Measurements from ENCODE around the gene LTBP4. TPM values are rescaled to one million over a fixed set of nuclear protein-coding genes. Genes with fewer than 3 reads are reported as not detected.

The LTBP4 gene
- total and polyA plus RNA-seq, 2 of the 13 experiments (the other 11 are each of a cell fraction or from before 2014, with no cell fraction given), result 0.86 to 2.3 TPM

GRCh38 chr19:40556953-40557530 is 44.1 kb upstream of the LTBP4 start:
- in situ Hi-C loops (cut with HindIII; ENCODE audit: extremely low pct_ligation_motif_present, low pct_unique_long_range_greater_than_20kb), result no loop called here
- Histone ChIP-seq H3K4me1 (ENCODE audit: insufficient read depth, low read length) (no peaks in the 10 kb centered on the region), H2AFZ (ENCODE audit: low read length) (no peak overlapping the region), H3K79me2 (ENCODE audit: insufficient read depth, low read length) (no peaks in the 10 kb centered on the region), H3K4me2 (ENCODE audit: low read depth, low read length) (no peak overlapping the region), H3K9ac (ENCODE audit: insufficient read depth, low read depth, low read length) (no peak overlapping the region), H3K27ac (ENCODE audit: extremely low read length, insufficient read depth, low read length) (no peak overlapping the region), H4K20me1 (ENCODE audit: insufficient read depth, low read length) (no peaks in the 10 kb centered on the region), H3K36me3 (replicated peaks in 1 of 2; ENCODE audit: control insufficient read depth in 1 of 2, insufficient read depth in 2 of 2, low read length in 2 of 2) (no peaks in the 10 kb centered on the region), H3K27me3 (ENCODE audit: control insufficient read depth in 1 of 2, insufficient read depth in 2 of 2, low read length in 2 of 2) (peaks cover 15 to 51% of the 10 kb centered on the region in 2 experiments; a peak in 4 of 5 replicates), H3K9me3 (ENCODE audit: low read length) (no peaks in the 10 kb centered on the region), H3K4me3 (replicated peaks in 1 of 3; ENCODE audit: insufficient read depth in 1 of 3, low read depth in 2 of 3, low read length in 3 of 3) (no peak overlapping the region)
- intact Hi-C loops (cut with micrococcal nuclease; ENCODE audit: unreplicated experiment), result no loop called here
- no peak for ATAC-seq
- TF ChIP-seq ZSCAN25 (CRISPR knock-in tag; IDR thresholded peaks at IDR 0.05), result no peak
- TF ChIP-seq SKI (IDR thresholded peaks at IDR 0.05; ENCODE audit: partially characterized antibody), result no peak
- no peak for TF ChIP-seq ESRRA (CRISPR knock-in tag; IDR thresholded peaks at IDR 0.05; ENCODE audit: low read depth)
- TF ChIP-seq, protein P1, sequence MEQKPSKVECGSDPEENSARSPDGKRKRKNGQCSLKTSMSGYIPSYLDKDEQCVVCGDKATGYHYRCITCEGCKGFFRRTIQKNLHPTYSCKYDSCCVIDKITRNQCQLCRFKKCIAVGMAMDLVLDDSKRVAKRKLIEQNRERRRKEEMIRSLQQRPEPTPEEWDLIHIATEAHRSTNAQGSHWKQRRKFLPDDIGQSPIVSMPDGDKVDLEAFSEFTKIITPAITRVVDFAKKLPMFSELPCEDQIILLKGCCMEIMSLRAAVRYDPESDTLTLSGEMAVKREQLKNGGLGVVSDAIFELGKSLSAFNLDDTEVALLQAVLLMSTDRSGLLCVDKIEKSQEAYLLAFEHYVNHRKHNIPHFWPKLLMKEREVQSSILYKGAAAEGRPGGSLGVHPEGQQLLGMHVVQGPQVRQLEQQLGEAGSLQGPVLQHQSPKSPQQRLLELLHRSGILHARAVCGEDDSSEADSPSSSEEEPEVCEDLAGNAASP (CRISPR knock-in tag; IDR thresholded peaks at IDR 0.05; ENCODE audit: borderline replicate concordance), result no peak
- no peak for TF ChIP-seq POGZ (CRISPR knock-in tag; IDR thresholded peaks at IDR 0.05)
- no peak for TF ChIP-seq ARNT2 (CRISPR knock-in tag; IDR thresholded peaks at IDR 0.05; ENCODE audit: low read depth)
- TF ChIP-seq ZNF557 (CRISPR knock-in tag; IDR thresholded peaks at IDR 0.05), result no peak
- TF ChIP-seq FOXM1 (CRISPR knock-in tag; IDR thresholded peaks at IDR 0.05), result no peak
- TF ChIP-seq IRX3 (CRISPR knock-in tag; IDR thresholded peaks at IDR 0.05; ENCODE audit: borderline replicate concordance, low read depth), result no peak
- no peak for TF ChIP-seq SMARCC2 (IDR thresholded peaks at IDR 0.05)
- no peak for TF ChIP-seq ZNF180 (CRISPR knock-in tag; IDR thresholded peaks at IDR 0.05; ENCODE audit: borderline replicate concordance, low read depth)
- no TSS peak for BruUV-seq (replicated peaks)
- ChIA-PET POLR2A (no interaction called here), CTCF (ENCODE audit: low intra/inter-chr PET ratio, low total read pairs) (no interaction called here)
- WGBS (ENCODE audit: low lambda C conversion rate), result 30% methylated on average over 9 of the region's 24 CpGs
- DNase-seq (ENCODE audit: low spot score), result no peak
- no peak for FAIRE-seq

Data from HepG2 (cell line).